Measurements from ENCODE around the gene GRAP.
"Not testable (repeated sequence)": the region's sequence is repeated elsewhere in the genome, so short reads cannot be mapped to it uniquely, and the experiment has no call there.

Gene GRAP

DNA sequence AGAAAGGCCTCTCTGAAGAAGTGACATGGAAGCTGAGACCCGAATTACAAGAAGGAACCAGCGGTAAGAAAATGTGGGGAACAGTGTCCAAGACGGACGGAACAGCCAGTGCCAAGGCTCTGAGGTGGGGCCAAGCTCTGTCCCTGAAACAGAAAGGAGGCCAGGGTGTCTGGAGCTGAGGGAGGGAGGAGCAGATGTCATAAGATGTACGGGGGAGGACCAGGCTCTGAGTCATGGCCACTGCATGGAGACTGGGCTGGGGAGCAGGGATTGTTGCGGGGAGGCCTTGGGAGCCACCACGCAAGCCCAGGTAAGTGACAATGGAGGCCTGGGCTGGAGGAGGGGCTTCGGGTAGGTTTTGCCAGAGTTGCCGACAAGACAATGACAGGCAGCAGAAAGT lies 2.1 kb downstream of the GRAP start:
- H3K4me3 ChIP-seq (ENCODE audit: low read depth, low read length); DNase-seq (ENCODE audit: low read depth): not testable (repeated sequence)

DNA sequence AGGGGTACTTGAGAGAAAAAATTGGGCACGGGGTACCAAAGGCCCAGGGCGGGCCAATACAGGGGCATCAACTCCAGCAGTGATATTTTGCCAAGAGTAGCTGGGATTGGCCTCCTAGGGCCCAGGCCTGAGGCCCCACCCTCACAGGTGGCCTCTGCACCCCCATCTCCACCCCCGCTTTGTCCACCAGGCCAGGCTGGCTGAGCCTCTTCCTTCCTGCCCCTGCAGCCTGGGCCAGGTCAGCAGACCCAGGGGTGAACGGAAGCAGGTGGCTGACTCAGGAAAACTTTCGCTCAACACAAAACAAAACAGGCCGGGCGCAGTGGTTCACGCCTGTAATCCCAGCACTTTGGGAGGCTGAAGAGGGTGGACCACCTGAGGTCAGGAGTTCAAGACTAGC lies 3.7 kb downstream of the GRAP start:
- H3K4me3 ChIP-seq (ENCODE audit: low read depth, low read length); DNase-seq (ENCODE audit: low read depth): not testable (repeated sequence)

DNA sequence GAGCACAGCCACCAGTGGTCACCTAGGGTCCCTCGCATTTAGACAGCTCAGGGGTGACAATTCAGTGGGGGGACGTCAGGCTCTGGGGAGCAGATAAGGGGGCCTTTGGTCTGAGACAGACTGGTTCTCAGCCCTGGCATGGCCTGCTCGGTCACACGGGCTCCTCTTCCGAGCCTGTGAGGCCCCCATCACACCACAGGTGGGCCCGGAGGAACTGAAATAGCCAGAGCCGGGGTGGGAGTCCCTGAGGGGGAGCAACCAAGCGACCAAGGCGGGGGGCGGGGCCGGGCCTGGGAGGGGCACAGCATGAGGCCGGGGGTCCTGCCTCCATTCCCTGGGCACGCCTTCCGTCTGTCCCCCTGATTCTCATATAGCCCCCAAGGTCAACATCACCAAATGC lies 4.4 kb downstream of the GRAP start:
- not testable (repeated sequence) for H3K4me3 ChIP-seq (ENCODE audit: low read depth, low read length); DNase-seq (ENCODE audit: low read depth)

DNA sequence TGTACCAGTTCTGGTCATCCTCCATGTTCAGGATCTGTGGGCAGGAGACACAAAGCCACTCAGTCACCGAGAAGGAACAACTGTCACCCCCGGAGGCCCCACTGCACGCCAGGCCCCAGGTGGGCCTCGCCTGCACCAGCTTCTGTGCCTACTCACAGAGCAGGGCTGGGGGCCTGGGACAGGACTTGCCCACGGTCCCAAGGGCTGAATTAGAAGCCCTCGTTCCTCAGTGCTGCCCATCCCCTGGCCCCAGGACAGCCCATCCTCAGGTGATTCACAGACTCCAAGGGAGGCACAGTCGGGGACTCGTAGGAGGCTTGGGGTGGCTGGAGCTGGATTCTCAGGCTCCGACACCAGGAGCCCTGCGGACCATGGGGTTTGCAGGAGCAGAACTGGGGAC lies 4.9 kb downstream of the GRAP start:
- not testable (repeated sequence) for DNase-seq (ENCODE audit: low read depth); H3K4me3 ChIP-seq (ENCODE audit: low read depth, low read length)

DNA sequence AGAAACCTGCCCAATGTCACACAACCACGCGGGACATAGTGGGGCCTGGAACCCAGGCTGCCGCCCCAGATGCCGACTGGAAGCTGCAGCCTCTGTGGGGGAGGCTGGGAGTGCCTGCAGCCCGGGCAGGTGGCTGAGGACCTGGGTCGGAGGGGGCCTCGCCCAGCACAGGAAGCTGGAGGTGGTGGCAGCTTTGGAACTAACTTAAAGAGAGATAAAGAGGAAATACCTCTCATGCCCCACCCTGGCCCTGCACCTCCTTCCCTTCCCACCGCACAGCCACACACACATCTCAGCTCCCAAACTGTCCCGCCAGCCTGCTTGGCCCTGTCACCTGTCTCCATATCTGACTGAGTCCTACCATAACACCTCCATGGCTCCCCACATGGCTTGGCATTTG lies 6.4 kb downstream of the GRAP start:
- not testable (repeated sequence) for DNase-seq (ENCODE audit: low read depth); H3K4me3 ChIP-seq (ENCODE audit: low read depth, low read length)

DNA sequence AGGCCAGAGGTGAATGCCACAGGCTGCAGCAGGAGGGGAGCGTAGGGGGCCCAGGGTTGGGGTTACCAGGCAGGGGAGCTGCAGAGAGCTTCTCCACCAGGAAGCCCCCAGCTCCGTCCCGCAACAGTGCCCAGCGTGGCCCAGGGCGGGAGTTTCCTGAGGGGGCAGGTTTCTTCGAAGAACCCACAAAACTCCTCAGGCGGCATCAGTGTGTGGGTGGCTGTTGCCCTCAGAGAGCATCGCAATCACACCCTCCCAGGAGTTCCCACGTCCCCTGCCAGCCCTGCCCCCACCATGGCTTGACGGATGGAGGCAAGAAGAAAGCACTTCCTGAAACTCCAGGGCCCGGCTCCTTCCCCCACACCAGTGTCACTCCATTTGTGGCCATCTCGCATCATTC lies 8.0 kb downstream of the GRAP start:
- not testable (repeated sequence) for H3K4me3 ChIP-seq (ENCODE audit: low read depth, low read length); DNase-seq (ENCODE audit: low read depth)

DNA sequence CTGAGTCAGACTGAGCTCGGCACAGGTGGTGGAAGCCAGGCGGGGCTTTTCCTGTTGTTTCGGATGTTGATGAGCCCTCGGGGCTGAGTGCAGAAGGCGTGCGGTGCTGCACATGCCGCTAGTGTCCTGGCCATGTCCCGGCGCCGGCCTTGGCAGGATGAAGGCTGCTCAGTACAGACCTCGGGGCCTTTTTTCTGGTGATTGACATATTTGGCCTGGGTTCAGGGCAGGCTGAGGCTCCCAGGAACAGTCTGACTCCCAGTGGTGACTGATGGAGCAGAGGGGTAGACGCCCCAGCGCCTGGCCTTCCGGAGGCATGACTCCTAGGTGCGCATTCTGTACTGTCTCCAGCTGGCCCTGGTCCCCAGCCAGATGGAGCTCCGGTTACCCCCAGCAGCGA lies 8.8 kb downstream of the GRAP start:
- H3K4me3 ChIP-seq (ENCODE audit: low read depth, low read length); DNase-seq (ENCODE audit: low read depth): not testable (repeated sequence)

DNA sequence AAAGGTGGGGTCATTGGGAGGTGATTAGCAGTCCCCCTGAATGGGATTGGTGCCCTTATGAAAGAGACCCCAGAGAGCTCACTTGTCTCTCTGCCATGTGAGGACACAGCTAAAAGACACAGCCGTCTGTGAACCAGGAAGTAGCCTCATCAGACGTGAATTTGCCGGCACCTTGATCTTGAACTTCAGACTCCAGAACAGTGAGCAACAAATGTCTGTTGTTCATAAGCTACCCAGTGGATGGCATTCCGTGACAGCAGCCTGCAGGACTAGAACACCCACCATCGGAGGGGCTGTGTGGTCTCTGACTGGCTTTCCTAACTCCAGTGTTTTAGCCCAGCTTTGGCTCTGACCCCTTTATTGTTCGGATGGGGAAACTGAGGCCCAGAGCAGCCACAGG lies 9.2 kb downstream of the GRAP start:
- not testable (repeated sequence) for H3K4me3 ChIP-seq (ENCODE audit: low read depth, low read length); DNase-seq (ENCODE audit: low read depth)

DNA sequence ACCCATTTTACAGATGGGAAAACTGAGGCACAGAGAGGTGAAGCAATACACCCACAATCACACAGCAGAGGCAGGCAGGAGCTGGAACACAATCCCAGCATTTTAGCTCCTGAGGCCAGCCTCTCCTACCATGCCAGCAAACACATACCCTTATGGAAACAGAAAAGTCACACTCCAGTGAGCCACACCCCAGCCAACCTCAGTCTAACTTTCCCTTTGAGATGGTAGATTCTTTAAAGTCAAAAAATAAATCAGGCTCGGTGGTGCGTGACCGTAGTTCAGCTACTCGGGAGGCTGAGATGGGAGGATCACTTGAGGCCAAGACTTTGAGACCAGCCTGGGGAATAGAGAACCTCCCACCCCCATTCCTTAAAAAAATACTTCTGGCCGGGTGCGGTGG lies 10.6 kb downstream of the GRAP start:
- not testable (repeated sequence) for H3K4me3 ChIP-seq (ENCODE audit: low read depth, low read length); DNase-seq (ENCODE audit: low read depth)

DNA sequence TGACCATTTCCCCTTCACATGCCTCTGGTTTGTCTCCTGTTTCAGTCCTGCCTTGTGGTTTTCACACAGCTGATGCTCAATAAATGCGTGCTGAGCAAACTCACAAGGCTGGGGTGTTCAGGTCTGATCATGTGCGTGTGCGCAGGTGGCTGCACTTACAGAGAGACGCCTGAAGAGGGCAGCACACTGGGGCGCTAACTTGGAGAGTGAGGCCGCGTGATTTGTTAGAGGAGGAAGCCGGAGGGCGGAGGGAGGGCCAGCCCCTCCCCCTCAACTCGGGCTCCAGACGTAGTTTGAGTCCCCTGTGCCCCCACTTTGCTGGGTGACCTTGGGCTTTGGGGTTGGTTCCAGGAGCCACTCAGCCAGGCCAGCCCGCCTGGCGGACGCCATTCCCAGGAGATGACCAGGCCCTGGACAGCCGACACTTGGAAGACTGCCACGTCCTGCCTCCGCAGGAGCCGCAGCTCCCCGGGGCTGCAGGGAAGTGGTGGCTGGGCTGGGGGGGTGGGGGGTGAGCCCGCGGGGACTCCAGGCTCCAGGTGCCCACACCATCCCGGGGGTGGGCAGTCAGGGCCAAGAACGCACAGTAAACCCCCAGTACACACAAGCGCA lies 14.3 kb downstream of the GRAP start:
- not testable (repeated sequence) for H3K4me3 ChIP-seq (ENCODE audit: low read depth, low read length); DNase-seq (ENCODE audit: low read depth)

DNA sequence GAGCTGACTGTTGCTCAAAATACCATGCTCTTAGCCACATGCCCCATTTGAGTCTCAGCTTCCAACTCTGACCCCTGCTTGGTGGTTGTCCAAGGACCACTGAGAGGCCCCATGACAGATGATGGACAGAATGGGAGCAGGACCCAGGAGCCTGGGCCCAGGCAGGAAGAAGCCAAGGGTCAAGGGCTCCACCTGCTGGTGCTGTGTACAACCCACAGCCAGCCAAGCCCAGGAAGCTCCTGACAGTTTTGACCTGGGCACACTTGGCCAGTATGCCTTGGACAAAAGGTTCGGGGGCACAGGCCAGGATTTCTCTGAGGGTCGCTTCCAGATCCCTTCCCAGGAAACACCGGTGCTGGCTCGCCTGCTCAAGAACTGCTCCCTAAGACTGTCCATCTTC lies 15.0 kb downstream of the GRAP start:
- TF ChIP-seq, protein P1, sequence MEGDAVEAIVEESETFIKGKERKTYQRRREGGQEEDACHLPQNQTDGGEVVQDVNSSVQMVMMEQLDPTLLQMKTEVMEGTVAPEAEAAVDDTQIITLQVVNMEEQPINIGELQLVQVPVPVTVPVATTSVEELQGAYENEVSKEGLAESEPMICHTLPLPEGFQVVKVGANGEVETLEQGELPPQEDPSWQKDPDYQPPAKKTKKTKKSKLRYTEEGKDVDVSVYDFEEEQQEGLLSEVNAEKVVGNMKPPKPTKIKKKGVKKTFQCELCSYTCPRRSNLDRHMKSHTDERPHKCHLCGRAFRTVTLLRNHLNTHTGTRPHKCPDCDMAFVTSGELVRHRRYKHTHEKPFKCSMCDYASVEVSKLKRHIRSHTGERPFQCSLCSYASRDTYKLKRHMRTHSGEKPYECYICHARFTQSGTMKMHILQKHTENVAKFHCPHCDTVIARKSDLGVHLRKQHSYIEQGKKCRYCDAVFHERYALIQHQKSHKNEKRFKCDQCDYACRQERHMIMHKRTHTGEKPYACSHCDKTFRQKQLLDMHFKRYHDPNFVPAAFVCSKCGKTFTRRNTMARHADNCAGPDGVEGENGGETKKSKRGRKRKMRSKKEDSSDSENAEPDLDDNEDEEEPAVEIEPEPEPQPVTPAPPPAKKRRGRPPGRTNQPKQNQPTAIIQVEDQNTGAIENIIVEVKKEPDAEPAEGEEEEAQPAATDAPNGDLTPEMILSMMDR (IDR thresholded peaks at IDR 0.05; ENCODE audit: low read depth, low read length, missing control alignments) = peak; percentile 33
- not testable (repeated sequence) for DNase-seq (ENCODE audit: low read depth); H3K4me3 ChIP-seq (ENCODE audit: low read depth, low read length)

DNA sequence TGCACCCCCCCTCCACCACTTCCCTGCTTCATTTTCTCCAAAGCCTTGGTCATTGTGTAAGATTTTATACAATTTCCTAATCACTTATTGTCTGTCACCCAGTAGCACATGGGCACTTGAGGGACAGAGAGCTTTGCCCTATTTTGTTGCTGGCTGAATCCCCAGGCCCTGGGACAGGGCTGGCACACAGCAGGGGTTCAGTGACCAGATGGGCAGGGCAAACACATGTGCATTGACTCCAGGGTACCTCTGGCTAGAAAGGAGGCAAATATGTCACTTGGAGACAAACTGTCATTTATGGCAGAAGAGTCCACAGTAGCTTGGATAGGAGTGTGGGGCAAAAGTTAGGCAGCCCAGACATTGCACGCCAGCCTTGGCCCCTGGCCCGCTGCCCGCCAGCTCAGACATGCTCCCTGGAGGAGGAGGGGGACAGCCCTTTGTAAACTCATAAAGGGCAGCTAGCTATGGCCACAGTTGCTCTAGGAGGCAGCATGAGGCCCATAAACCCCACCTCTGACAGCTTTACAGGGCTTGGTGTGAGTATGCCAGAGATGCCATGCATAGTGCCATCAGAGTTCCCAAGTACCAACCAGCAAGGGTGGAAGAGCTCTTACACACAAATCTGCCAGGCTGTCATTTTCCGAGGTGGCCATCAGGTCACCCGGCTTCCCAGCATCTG lies 15.8 kb downstream of the GRAP start:
- H3K4me3 ChIP-seq (ENCODE audit: low read depth, low read length); DNase-seq (ENCODE audit: low read depth): not testable (repeated sequence)

DNA sequence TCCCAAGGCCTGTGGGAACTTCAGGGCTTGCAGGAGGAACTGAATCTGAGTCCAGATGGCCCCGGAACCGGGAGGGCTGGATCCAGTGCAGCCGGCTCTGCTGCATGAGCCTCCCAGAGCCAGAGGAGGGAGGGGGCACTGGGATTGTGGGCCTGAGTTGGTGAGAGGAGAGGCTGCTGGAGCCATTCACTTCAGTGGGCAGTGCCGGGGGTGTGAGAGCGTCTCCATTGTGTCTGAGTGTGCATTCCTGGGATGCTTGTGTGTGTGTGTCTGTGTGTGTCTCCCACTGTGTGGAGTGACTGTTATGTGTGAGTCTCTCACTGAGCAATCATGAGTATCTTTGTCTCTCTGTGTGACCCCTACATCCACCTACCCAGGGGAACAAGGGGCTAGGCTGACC lies 17.0 kb downstream of the GRAP start:
- DNase-seq (ENCODE audit: low read depth) = not testable (repeated sequence)

DNA sequence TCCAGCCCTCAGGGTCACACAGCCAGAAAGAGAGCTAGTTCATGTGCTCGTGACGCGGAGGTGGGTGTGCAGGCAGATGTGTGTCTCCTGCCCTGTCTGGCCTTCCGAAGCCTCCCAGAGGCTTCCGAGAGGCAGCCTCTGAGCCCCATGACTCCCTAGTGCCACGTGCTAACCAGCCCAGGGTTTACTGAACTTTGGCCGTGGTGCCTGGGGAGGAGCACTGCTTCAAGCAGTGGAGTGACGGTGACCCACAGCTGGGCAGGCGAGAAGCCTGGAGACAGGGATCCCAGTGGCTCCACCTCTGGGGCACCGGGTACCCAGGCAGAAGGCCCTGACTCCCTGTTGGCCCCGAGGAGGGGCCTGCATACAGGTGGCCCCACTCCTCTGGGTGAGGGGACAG lies 18.1 kb downstream of the GRAP start:
- not testable (repeated sequence) for H3K4me3 ChIP-seq (ENCODE audit: low read depth, low read length); DNase-seq (ENCODE audit: low read depth)

More for the DNA sequence above, 17.0 kb downstream of the GRAP start:
- H3K4me3 ChIP-seq (ENCODE audit: low read depth, low read length) = not testable (repeated sequence)
